GM19452 (cell line): ENCODE results near the gene GALNT1.

ENCODE experiments used
- ATAC-seq: cut with Tn5 transposase; IDR thresholded peaks from one replicate; pipeline ENCODE4 v1.9.1; 2021; ENCODE audit not compliant: unreplicated experiment

Gene GALNT1

DNA sequence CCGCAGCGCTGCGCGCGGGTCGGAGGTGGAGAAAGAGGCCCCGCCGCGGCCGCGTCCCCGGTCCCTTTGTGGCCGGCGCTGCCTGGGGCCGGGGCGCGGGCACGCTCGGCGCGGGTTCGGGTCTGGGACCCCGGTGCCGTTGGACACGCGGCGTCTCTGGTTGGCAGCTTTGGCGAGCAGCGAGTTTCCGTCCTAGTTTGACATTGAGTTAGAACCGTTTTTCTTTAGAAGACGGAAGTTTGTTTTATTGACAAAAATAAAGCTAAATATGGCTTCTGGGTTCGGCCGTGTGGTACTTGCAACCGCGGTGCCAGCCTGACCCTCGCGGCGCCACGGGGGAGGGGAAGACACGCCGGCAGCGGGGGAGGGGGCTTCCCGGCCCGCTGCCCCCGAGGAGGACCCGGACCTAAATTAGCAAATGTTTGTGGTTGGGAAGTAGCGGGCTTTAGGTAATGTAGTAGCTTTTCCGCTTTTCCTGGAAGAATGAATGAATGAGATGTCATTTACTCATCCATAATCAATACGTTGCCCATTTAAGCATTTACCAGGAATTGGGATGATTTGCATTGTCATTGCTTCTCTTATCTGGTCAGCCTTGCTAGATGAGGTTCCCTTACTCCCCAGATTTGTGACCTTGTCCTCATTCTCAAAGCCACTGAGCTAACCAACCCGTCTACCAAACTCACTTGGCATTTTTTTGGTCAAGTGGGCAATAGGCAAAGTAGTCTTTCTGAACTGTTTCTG lies 530 bp downstream of the GALNT1 start:
- ATAC-seq, result no peak

DNA sequence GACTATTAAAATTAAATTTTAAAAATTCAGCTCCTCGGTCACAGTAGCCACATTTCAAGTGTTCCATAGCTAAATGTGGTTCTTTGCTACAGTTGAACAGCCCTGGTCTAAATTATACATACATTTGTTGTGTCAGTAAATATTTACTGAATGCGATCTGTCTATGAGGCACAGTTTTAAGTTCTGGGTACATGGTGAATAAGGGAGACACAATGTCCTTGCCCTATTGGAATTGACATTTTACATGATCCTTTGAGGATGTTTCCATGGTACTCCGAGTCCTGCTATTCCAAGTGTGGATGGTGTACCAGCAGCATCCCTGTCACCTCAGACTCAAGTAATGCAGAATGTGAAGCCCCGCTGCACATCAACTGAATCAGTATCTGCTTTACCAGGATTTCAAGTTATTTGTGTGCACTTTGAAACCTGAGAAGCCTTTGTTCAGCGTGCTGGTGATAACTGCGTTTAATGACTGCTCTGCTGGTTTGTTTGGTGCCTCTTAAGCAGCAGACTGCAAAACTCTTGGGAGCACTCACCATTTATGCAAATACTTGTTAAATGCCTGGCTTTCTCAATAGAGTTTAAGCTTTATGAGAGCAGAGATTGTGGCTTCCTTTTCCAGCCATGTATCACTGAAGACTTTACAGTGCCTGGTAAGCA lies 1.5 kb downstream of the GALNT1 start:
- no peak for ATAC-seq

DNA sequence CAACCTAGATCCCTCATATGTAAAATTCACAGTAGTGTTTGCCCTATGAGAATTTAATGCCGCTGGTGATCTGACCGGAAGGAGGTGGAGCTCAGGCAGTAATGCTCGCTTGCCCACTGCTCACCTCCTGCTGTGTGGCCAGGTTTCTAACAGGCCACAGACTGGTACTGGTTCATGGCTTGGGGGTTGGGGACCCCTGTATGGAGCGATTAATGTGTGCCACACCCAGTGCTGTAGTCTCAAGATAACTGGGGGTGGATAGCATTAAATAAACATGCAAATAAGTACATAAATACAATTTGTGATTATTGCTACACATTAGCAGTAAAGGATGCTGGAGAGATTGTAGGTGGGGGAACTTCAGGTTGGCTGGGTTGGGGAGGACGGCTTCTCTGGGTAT lies 3.2 kb downstream of the GALNT1 start:
- no peak for ATAC-seq

DNA sequence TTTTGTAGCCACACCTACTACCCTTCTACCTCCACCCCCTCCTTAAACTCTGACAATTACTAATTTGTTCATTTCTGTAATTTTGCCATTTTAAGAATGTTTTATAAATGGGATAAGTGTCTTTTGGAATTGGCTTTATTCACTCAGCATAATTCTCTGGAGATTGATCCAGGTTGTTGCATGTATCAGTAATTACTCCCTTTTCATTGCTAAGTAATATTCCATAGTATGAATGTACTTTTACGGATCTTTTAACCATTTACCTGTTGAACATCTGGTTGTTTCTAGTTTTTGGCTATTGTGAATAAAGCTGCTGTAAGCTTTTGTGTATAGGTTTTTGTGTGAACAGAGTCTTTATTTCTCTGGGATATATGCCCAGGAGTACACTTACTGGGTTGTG lies 4.1 kb downstream of the GALNT1 start:
- no peak for ATAC-seq

DNA sequence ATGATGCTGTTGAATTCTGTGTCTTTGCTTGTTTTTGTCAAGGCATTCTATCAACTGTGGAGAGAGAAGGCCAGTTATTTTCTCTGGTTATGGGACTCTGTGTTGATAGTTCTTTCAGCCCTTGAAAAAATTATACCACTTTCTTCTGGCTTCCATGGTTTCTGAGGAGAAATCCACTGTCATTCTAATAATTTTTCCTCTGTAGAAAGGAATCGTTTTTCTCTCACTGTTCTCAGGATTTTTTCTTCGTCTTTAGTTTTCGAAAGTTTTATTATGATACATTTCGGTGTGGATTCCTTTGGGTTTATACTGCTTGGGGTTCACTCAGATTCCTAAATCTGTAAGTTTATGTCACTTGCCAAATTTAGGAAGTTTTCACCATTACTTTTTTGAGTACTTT lies 6.6 kb downstream of the GALNT1 start:
- no peak for ATAC-seq

DNA sequence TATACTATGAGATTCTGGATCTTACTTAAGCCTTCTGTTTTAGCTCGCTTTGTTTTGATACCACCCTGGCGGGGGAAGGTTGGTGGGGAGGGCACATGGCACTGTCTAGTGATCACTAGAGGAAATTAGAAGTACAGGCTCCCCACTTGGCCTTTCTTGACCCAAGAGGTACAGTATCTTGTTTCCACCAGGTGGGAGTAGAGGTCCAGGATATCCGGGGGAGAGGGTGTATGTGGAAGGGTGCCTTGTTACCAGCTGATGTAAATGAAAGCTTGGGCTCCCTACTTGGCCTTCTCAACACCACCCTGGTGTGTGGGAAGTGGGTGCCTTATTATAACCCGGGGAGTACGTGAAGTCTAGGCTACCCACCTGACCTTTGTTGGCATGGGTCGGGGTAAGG lies 7.5 kb downstream of the GALNT1 start:
- no peak for ATAC-seq

DNA sequence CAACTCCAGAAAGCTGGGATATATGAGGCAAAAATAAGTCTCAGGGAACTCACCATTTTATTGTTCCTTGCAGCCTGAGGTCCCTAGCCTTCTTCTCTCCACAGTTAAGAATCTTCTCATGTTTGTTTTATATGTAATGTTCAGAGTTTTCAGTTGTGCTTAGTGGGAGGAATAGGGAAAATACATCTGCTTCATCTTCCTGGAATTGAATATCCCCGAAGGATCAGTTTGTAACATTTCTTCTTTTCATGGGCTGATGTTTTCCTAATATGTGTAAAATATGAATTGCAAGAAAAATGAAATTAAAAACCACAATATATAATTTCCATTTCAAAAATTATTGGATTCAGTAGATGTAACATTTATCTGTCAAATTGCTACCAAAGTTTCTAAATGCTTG lies 8.0 kb downstream of the GALNT1 start:
- no peak for ATAC-seq

DNA sequence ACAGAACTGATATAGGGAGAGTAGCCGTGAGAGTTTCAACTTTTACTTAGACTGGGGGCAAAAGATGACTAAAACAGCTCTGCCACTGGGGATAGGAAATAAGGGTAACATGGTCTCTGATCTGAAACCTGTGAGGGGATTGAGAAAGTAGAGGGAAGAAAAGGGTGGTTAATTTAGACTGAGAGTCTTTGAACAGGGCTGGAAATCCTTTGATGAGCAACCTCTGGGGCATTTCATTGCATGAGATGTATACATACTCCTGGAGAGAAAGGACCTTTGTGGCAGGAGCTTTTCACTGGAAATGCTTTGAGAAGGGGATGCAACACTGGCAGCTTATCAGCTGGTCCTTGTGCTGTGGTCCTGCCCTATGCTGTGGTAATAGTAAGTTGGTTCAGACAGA lies 9.4 kb downstream of the GALNT1 start:
- ATAC-seq, result no peak

DNA sequence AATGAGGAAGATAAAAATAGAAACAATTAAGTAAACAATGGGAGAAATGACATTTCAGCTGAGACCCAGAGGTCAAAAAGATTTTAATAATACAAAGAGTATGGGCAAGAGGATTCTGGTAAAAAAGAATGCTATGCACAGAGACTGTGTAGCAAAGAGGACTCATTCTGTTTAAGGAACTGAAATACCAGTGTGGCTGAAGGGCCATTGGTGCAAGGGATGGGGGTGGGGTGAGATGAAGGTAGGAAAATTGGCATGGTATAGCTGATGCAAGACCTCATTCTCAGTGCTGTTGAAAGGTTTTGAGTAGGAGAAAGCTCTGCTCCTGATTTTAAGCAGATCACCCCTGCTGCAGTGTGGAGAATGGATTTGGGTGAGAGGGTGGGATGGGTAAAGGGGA lies 10.8 kb downstream of the GALNT1 start:
- peak; percentile 97 for ATAC-seq

DNA sequence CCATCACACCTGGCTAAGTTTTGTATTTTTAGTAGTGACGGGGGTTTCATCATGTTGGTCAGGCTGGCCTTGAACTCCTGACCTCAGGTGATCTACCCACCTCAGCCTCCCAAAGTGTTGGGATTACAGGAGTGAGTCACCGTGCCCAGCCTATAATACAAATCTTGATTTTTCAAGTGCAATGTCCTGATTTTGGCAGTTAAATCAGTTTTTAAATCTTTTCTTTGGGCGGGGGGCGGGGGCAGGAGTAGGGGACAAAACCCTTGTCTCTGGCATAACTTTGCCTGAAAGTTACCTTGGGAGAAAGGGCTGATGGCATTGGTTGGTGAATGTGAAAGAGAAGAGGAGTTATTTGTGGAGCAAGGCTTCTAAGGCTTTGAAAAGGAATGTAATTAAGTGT lies 12.3 kb downstream of the GALNT1 start:
- no peak for ATAC-seq

DNA sequence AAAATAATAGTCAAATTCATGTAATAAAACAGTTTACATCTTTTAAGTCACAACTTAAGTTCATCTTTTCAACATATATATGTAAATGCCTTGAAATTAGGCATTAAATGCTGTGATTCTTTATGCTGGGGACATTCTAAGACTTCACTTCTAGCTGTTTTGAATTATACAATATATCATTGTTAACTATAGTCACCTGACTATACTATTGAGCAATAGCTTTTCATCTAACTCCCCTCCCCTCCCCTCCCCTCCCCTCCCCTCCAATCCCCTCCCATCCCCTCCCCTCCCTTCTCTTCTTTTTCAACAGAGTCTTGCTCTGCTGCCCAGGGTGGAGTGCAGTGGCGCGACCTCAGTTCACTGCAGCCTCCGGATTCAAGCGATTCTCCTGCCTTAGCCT lies 16.2 kb downstream of the GALNT1 start:
- no peak for ATAC-seq

DNA sequence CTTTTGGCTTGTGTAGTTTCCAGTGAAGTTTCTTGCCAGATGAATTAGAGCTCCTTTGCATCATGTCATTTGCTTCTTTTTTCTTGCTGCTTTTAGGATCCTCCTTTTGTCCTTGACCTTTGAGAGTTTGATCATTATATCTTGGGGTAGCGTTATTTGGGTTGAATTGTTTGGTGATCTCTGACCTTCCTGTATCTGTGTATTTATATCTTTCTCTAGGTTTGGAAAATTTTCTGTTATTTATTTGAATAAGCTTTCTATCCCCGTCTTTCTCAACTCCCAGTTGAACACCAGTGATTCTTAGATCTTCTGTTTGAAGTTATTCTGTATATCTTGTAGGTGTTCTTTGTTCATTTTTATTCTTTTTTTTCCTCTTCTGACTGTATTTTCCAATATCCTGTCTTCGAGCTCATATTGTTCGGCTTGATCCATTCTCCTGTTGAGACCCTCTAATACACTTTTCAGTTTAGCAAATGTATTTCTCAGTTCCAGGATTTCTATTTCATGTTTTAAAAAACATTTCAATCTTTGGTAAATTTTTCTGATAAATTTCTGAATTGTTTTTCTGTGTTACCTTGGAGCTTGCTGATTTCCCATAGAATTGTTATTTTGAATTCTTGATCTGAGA lies 20.8 kb downstream of the GALNT1 start:
- ATAC-seq, result no peak

DNA sequence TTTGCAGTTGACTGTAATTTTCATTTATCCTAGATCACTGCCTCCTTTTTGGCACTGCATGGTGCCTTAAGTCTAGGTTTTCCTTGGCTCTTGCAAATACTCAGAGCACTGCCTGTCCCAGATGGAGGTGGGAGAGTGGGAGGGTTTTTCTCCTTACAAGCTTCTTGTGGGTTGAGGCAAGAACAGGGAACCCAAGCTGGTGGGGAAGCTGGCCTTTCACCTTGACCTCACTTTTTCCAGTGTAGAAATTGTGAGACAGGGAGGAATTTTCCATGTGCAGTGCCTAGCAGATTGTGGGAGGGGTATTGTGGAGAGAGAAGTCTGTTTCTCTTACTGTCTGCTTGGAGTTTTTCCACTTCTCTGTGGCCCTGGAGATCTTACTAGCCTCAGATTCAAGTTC lies 21.5 kb downstream of the GALNT1 start:
- ATAC-seq, result no peak

DNA sequence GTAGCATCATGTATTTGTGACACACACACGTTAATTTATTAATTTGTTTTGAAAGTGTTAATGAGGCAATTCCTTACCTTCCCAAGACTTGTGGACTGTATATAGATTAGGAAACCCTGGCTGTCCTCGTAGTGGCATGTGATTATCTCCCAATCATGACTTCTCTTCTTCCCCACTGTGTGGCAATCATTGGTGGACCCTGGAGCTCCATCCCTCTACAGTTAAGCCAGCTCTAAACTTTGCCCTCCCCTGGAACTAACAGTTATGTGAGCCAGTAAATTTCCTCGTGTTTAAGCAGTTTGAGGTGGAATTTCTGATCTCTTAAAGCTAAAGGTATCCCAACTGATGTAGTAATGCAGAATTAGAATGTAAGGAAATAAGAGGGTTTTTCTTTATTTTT lies 22.0 kb downstream of the GALNT1 start:
- ATAC-seq, result no peak

DNA sequence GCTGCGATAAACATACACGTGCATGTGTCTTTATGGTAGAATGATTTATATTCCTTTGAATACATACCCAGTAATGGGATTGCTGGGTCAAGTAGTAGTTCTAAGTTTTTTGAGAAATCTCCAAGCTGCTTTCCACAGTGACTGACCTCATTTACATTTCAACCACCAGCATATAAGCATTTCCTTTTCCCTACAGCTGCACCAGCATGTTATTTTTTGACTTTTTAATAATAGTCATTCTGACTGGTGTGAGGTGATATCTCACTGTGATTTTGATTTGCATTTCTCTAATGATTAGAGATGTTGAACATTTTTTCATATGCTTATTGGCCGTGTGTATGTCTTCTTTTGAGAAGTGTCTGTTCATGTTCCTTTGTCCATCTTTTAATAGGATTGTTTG lies 22.8 kb downstream of the GALNT1 start:
- ATAC-seq, result no peak

DNA sequence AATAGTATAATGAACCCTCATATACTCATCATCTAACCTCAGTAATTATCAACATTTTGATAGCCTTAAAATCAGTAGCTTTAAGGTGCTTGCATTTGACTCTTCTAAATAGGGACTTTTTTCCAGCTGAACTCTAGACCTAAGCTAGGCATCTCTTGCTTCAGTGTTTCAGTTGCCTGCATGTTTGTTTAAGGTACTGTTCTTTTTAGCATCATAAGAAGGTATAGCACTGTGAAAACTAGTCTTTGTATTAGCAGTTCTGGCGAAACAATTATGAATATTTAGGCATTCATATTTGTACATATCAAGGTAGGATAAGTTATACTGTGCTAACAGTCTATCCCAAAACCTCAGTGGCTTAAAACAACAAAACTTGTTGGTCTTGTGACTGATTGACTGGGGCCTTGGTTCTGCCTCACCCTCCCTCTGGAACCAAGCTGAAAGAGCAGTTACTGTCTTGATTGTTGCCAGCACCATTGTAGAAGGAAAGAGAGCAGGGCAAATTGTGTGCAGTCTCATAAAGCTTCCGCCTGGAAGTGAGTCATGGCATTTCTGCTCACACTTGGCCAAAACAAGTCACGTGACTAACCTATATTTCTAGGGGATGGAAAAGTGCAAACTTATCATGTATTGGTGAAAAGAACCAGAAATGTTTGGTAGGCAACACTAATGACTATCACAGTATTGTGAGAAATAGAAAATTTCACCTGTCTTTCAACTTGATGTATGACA lies 24.3 kb downstream of the GALNT1 start:
- ATAC-seq, result no peak

DNA sequence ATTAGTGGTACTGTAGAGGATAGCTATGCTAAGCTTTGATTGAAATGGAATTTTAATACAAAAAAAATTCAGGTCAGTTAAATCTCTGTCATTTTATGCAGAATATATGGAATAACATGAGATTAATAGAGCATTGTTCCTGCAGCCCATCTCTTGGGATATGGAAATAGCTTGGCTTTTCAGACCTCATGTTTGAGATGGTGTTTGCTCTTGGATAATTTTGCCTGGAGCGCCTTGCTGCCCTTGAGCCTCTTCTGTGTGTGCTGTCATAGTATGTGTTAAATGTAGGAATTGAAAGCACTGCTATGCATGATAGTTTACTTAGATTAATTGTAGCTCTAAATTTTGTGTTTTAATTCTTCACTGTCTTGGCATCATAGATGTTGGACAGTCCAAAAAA lies 27.7 kb downstream of the GALNT1 start:
- no peak for ATAC-seq

DNA sequence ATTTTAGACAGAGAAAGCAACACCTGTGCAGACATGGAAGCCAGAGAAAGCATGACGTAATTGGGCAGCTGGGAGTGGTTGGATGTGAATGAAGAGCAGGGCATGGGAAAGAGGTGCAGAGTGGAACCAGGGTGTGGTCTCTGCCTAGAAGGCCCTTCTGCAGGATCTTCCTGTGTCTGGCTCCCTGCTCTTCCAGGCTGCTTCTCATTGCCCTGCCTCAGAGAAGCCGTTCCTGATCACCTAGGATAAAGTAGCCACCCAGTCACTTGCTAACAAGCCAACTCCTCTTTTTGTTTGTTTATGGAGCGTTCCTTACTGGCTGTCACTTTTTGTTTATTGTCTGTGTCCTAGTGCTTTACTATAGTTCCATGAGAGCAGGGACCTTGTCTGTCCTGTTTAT lies 28.5 kb downstream of the GALNT1 start:
- ATAC-seq, result no peak

DNA sequence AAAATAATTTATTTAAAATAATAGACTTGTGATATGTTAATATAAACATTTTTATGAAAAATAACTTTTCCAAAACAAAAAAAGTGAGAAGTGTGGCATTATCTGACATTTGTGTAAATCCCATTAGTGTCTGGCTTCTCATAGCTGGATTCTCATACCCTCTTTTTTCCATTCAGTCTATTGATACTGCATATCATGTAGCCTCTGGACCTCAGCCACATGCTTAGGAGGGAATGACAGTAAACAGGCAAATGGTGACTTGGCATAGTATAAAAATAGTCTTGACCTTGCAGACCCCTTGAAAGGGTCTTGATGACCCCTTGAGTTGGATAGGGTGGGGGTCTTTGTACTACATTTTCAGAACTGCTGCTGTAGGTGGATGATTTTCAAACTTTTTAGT lies 29.2 kb downstream of the GALNT1 start:
- no peak for ATAC-seq

DNA sequence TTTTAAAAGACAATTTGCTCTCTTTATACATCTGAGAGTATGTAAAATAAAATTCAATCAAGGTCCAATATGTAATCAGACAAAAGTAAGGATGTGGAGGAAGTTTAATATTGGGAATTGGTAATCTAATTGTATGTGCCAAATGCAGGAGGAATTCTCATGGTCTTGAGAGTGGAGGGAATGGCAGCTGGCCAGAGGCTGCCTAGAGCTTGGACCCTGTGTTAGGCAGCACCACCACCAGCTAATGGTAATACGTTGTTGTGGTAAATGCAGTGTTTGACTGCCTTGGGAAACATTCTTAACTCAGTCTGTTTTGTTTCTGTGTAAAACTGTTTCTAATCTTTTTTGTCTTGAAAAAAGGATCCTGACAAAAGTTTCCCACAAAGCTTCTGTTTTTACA lies 30.0 kb downstream of the GALNT1 start:
- no peak for ATAC-seq

DNA sequence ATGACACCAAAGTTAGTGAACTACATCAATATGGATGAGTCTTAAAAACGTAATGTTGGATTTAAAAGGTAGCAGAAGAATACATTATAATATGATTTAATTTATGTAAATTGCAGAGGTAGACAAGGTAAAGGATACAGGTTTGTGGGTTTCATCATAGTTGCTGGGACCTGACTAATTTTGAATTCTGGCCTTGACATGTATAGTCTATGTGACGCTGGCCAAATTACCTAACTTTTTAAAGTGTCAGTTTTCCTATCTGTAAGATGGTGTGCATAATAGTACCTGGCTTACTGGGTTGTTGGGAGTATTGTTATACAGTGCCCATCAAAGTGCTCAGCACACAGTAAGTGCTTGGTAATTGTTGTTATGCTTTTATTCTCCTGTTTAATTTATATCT lies 34.5 kb downstream of the GALNT1 start:
- no peak for ATAC-seq
